M059J (cell line): ENCODE results near the gene TMEM140. TPM values are rescaled to one million over a fixed set of nuclear protein-coding genes. Genes with fewer than 3 reads are reported as not detected.
"Not testable (repeated sequence)": the region's sequence is repeated elsewhere in the genome, so short reads cannot be mapped to it uniquely, and the experiment has no call there.

ENCODE experiments used
- DNase-seq: peaks from one replicate; pipeline ENCODE4 v3.0.0-alpha.2; 2012; ENCODE audit warnings: low read depth
- total RNA-seq: library from RNA; depleted of rRNA; stranded (reverse); fragments of >200 nt; shearing (Covaris generic); gene quantifications from 2 replicates; pipeline ENCODE4 v1.2.3, GENCODE V29; 2014

The TMEM140 gene
- total RNA-seq, 1 experiment from 2014 or later: 21.2 TPM

DNA sequence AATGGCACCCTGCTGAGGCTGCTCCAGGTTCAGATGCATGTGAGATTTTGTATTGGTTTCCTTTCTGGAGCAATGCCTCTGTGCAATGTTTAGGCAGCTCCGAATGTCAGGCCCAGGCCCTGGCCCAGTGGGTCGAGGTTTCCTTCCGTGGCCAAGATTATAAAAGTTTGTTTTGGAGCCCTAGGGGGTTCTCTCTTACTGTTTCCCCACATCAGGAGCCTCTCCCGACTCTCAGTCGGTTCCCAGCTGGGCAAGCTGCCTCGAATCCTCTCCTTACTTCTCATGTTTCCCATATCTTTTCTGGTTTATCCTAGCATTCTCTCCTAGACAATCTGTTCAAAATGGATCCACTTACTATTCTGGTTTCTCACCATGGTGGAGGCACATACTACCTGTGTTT is 11.0 kb downstream of the TMEM140 start:
- no peak for DNase-seq

DNA sequence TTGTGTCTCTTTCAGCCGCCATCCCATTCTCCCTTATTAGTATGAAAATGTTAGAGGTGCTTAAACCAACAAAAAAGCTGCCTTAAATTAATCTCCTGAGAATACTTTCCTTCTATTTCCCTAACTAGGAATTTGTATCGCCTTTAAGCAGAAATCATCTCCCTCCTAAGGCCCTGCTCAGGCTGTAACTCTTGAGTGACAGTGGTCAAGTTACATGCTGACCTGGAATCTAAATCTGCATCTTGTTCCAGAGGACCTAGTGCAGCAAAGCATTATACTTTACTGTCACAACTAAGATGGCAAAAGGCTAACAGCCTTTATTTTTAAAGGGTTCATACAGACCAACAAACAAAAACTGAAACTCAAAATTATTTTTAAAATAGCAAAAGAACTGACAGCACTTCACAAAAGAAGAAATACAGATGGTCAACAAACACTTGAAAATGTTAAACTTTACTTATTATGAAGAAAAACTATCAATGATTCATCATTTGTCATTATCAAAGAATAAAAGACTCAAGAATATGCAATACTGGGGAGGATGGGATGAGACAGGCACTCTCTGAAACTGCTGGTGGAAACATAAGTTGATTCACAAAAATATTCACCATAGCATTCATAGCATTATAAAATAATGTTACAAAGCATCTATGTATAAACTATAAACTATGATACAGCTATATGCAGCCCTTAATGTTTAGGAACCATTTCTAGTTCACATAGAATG is 11.7 kb downstream of the TMEM140 start:
- no peak for DNase-seq

DNA sequence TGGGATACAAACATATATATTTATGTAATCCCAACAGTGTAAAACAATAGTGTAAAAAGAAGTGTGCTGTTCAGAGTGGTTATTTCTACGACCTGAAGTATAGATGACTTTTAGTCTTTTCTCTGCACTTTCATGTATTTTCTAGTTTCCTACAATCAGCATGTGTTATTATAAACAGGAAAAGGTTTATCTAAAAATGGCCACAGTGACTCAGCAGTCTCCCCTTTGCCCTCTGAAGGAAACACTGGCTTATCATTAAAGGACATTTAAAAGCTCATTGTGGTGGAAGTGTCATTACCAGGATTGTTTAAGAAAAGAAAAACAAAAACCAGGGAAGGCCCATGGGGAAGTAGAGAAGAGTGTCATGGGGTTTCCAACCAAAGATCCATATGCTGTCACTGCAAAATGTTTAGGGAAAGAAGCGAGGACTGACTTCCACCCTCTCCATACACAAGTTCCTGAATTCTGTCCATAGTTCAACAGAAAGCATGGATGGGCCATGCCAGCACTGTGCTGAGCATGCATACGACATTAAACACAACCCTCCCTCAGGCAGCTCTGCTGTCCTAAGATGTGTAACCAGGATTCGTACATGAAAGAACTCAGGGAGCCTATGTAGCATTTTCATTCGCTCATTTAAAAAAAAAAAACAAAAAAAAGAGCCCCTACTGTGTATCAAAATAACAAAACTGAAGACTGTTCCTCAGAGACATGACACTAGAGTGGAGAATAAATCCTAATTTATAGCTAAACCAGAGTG is 12.4 kb downstream of the TMEM140 start:
- peak; percentile 82 for DNase-seq

- no peak for DNase-seq
Measured at GRCh38 chr7:135160858-135161653, 13.2 kb downstream of the TMEM140 start.

GRCh38 chr7:135161669-135162068 is 13.8 kb downstream of the TMEM140 start:
- DNase-seq: no peak

- DNase-seq: no peak
Measured at GRCh38 chr7:135162382-135163001, 14.6 kb downstream of the TMEM140 start.

GRCh38 chr7:135164357-135165061 is 16.6 kb downstream of the TMEM140 start:
- no peak for DNase-seq

- no peak for DNase-seq
Measured at GRCh38 chr7:135165862-135166261, 18.0 kb downstream of the TMEM140 start.

GRCh38 chr7:135166338-135166990 is 18.6 kb downstream of the TMEM140 start:
- DNase-seq: no peak

- DNase-seq: no peak
Measured at GRCh38 chr7:135167365-135167917, 19.6 kb downstream of the TMEM140 start.

- no peak for DNase-seq
Measured at GRCh38 chr7:135168001-135168400, 20.1 kb downstream of the TMEM140 start.

DNA sequence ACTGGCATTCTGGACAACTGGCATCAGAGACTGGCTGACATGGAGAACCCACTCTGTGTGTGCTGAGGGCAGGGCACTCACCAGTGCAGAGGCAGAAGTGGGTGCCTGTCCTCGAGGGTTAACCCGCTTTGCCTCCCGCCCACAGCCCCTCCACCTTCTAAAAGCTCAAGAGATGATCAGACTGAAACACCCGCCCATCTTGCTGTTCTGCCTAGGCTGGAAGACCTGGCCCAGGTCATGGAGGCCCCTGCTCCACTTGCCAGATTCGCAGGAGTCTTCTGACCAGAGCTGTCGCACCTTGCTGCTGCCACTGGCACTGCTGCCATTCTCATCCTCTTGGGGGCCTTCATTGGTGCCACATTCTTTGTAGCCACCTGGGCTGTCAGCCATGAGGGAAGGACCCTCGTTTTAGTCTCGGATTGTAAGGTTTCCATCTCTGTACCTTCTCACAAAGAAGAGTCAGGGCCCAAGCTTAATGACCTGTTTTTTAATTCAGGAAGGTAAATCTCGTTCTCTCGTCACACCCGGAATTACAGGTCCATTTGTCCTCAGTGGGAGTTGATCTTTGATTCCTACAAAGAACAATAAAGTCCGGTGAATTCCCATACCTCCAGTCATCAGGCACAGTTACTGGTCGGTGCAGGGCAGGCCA is 20.7 kb downstream of the TMEM140 start:
- no peak for DNase-seq

- DNase-seq: peak; percentile 81
Measured at GRCh38 chr7:135169141-135169963, 21.5 kb downstream of the TMEM140 start.

DNA sequence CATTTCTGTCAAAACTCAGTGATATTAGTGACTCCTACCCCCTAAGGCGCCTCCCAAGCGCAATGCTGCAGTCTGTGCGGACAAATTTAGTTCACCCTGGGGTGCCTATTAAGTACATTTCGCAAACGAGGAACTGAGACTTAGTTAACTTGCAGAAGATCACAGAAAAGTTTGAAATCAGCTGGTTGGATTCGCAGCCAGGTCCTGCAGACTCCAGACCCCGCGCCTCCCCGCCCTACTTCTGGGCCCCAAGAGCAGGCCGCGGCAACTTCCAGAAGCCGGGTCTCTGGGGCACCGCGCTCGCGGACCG is 22.0 kb downstream of the TMEM140 start:
- no peak for DNase-seq

GRCh38 chr7:135170274-135170997 is 22.6 kb downstream of the TMEM140 start, which contains the start of gene CYREN:
Gene CYREN, minus strand, starts transcription at chr7:135170707. Its CDS starts 1,785 bp downstream, at chr7:135168922.
- peak; percentile 95 for DNase-seq

- not testable (repeated sequence) for DNase-seq
Measured at GRCh38 chr7:135170998-135171481, 23.2 kb downstream of the TMEM140 start.

DNA sequence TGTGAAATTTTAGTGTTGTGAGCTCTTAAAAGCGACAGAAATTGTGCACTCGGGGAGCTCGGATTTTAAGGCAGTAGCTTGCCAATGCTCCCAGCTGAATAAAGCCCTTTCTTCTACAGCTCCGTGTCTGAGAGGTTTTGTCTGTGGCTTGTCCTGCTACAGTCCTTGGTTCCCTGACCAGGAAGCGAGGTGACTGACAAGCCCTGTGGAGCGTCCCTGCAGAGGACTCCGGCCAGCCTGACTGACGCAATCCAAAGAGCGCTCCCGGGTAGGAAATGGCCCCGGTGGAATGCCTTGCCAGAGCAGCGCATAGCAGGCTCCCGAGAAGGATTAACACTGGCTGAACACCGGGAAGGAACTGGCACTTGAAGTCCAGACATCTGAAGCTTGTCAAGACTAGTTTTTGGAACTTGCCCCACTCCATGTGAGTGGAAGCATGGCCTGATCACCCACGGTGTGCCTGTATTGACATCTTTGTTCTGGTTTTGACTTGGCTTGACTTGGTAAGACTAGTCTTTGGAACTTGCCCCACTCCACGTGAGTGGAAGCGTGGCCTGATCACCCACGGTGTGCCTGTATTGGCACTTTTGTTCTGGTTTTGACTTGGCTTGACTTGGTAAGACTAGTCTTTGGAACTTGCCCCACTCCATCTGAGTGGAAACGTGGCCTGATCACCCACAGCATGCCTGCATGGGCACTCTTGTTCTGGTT is 23.9 kb downstream of the TMEM140 start:
- not testable (repeated sequence) for DNase-seq
